Stimulated activated CD4-positive, alpha-beta T cell treated with anti-CD3 and anti-CD28 coated beads, Interleukin-1b, Interleukin-23, amount 100 ng/mL, for 24 hours (primary cell): ENCODE measurements around the gene TNFRSF13B.
"Not testable (repeated sequence)": the region's sequence is repeated elsewhere in the genome, so short reads cannot be mapped to it uniquely, and the experiment has no call there.

Source experiments
- DNase-seq, 4 experiments: peaks; one replicate each; pipeline ENCODE4 v3.0.0-alpha.2; 2020; ENCODE audit warnings: low read depth in 4 of 4, low spot score in 1 of 4

Gene TNFRSF13B

GRCh38 chr17:17004997-17005614 is 33.2 kb upstream of the TNFRSF13B start:
- not testable (repeated sequence) for DNase-seq

GRCh38 chr17:17004251-17004996 is 32.5 kb upstream of the TNFRSF13B start:
- no peak for DNase-seq

GRCh38 chr17:17002731-17003715 is 31.1 kb upstream of the TNFRSF13B start:
- DNase-seq: not testable (repeated sequence)

- DNase-seq: peak; percentile 62 to 72 (median 68)
Observed at GRCh38 chr17:17001874-17002520, 30.1 kb upstream of the TNFRSF13B start.

GRCh38 chr17:17001076-17001777 is 29.3 kb upstream of the TNFRSF13B start:
- no peak for DNase-seq

- DNase-seq: no peak
Observed at GRCh38 chr17:16999931-17000625, 28.2 kb upstream of the TNFRSF13B start.

GRCh38 chr17:16997514-16998429 is 25.9 kb upstream of the TNFRSF13B start:
- peak in 1 of 4 experiments; percentile 57 for DNase-seq

- DNase-seq: not testable (repeated sequence)
Observed at GRCh38 chr17:16996726-16997125, 24.8 kb upstream of the TNFRSF13B start.

GRCh38 chr17:16995930-16996329 is 24.0 kb upstream of the TNFRSF13B start:
- DNase-seq: no peak

GRCh38 chr17:16994631-16995030 is 22.7 kb upstream of the TNFRSF13B start:
- no peak for DNase-seq

GRCh38 chr17:16991349-16992009 is 19.6 kb upstream of the TNFRSF13B start:
- peak; percentile 62 to 75 (median 69) for DNase-seq

- no peak for DNase-seq
Observed at GRCh38 chr17:16989953-16990860, 18.3 kb upstream of the TNFRSF13B start.

GRCh38 chr17:16989230-16989952 is 17.5 kb upstream of the TNFRSF13B start:
- no peak for DNase-seq

GRCh38 chr17:16988749-16989229 is 16.9 kb upstream of the TNFRSF13B start:
- DNase-seq: no peak

GRCh38 chr17:16987830-16988601 is 16.1 kb upstream of the TNFRSF13B start:
- peak in 2 of 4 experiments; percentile 41 to 49 for DNase-seq
